A549 treated with AZD2906 at 1 μM for 4 hours (cell line): ENCODE measurements around the gene FIGLA. TPM values are rescaled to one million over a fixed set of nuclear protein-coding genes. Genes with fewer than 3 reads are reported as not detected.

ENCODE experiments used
- total RNA-seq: library from RNA; stranded (reverse); fragments of 200-300 nt; extraction: Qiagen RNA extraction; gene quantifications from 5 replicates; pipeline ENCODE4 v1.2.3, GENCODE V29; 2022

FIGLA gene, protein sequence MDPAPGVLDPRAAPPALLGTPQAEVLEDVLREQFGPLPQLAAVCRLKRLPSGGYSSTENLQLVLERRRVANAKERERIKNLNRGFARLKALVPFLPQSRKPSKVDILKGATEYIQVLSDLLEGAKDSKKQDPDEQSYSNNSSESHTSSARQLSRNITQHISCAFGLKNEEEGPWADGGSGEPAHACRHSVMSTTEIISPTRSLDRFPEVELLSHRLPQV
- total RNA-seq = not detected in 5 replicates

DNA sequence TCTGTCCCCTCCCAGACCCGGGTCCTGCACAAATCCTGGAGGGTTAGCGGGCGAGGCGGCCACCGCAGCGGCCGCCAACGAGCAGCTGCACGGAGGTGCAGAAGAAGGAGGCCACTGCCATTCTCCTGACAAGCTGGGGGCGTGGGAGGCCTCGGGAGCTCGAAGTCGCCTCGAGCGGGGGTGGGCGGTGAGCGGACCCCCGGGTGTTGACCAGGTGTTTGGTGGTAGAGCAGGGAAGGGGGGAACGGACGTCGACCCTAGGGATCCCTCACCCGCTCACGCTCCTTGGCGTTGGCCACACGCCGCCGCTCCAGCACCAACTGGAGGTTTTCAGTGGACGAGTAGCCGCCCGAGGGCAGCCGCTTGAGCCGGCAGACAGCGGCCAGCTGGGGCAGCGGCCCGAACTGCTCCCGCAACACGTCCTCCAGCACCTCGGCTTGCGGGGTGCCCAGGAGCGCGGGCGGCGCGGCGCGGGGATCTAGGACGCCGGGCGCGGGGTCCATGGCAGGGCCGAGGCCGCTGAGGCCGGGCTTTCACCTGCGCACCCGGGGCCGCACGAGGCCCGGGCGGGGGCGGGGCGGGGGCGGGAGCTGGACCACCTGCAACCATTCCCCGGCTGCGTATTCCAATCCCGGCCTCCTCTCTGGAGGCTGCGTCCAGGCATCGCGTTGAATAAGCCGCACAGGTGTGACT, at the start of gene FIGLA:
Gene FIGLA, minus strand, starts transcription at position 508 of the 693 bp plus-strand sequence. Its CDS starts 5 bp downstream, at position 503.

DNA sequence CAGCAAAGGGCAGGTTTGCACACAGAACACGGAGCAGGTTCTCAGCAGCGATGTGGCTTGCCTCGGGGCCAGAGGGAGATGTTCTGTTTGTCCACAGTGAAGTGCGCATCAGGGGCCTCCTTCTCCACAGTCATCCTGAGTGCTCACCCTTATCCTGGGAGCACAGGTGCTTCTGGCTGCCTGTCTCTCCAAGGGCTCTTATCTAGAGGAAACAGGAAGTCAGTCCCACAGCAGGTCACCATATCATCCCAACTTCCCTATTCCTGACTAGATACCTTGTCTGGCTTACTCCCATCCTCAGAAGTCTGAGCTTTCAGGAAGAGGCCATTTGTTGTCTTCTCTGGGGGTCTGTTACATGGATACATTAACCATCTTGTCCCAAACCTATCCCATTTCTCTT, 45.2 kb upstream of the FIGLA start, which contains the start of gene CD207:
Gene CD207, minus strand, starts transcription at position 174 of the 400 bp plus-strand sequence. Its CDS starts 40 bp downstream, at position 134.

DNA sequence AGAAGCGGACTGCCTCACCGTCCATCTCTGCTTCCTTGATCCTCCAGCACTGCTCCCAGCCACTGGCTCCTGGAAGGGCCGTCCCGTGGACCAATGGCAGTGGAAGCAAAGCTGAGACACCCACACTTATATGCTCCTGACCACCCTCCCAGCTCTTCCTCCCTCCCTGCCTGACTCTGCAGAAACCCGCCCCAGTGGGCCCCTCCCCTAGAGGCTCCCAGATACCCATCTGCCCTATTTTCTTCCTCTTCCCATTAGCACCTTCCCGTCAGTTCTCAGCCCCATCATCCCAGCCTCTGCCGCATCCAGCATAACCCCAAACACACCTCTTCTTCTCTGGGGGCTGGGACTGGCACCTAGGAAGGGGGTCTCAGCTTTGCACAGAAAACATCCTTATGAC, 30.1 kb upstream of the FIGLA start, which contains the start of gene CLEC4F:
Gene CLEC4F, minus strand, starts transcription at position 101 of the 400 bp plus-strand sequence. Its CDS starts 76 bp downstream, at position 25.

DNA sequence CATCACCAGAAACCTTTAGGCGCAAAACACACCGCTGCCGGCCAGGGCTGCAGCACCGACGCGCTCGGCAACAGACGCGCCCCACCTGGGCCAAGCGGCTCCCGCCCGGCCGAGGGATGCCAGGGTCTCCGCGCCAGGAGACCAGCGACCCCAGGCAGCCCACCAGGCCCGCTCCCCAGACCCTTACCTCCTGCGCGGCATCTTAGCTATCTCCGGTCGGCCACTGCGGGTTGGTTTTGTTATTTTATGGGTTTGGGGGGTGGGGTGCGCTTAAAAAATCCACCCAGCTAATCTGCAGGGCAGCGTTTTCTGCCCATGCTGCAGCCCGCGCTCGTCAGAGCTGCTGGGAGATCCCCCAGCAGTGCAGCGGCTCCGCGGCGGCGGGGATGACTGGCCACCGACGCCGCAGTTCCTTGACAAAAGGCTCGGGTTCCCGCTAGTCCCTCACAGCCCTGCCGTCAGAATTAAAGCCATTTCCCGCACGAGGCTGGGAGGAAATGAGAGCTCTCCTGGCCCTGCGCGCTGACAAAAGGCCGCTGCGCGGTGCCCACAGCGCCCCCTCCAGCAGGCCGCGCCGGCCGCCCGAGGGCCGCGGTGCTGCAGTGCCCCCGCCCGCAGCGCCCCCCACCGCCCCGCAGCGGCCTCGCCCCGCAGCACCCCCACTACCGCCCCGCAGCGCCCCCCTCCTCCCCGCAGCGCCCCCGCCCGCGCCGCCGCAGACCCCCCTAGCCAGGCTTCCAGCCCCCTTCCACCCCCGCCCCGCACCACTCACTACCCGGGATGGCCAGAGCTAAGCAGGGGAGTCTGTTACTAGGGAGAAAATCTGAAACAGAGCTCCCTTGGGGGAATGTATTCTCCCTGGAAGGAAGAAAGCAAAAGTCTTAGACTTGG, 22.5 kb downstream of the FIGLA start, which contains the start of gene ADD2:
Gene ADD2, minus strand, starts transcription at position 502 of the 891 bp plus-strand sequence. CDS start 61,792 bp downstream, outside the sequence.

Other genes with a start within 250 kb of the FIGLA start
- gene TGFA, start 236.8 kb downstream of the FIGLA start, total RNA-seq = 4.3 to 5.7 TPM (median 4.6 TPM) in 5 replicates
- gene ADD2, start 22.4 kb downstream of the FIGLA start, total RNA-seq = 22.2 to 29.0 TPM (median 25.0 TPM) in 5 replicates
- not detected in 5 replicates for gene CLEC4F, start 30.0 kb upstream of the FIGLA start, total RNA-seq
- gene CD207, start 45.2 kb upstream of the FIGLA start, total RNA-seq = not detected in 5 replicates
- 3.2 to 5.1 TPM (median 4.2 TPM) in 5 replicates for gene VAX2, start 109.9 kb upstream of the FIGLA start, total RNA-seq
- 1.3 to 2.3 TPM (median 1.7 TPM) in 5 replicates for gene ATP6V1B1, start 145.3 kb upstream of the FIGLA start, total RNA-seq
- 0.06 to 0.16 TPM (median 0.12 TPM) in 4 of 5 replicates, not detected in the other for gene ANKRD53, start 188.0 kb upstream of the FIGLA start, total RNA-seq
- 75.7 to 81.9 TPM (median 79.7 TPM) in 5 replicates for gene TEX261, start 204.2 kb upstream of the FIGLA start, total RNA-seq